ENCODE data around the gene GRSF1. TPM values are rescaled to one million over a fixed set of nuclear protein-coding genes. Genes with fewer than 3 reads are reported as not detected.

The GRSF1 gene
- total and polyA plus RNA-seq, 2 of the 13 experiments (the other 11 are each of a cell fraction or from before 2014, with no cell fraction given) = 66.5 to 103 TPM

- WGBS (ENCODE audit: low lambda C conversion rate) = 96% methylated on average over 1 of the region's 1 CpG
- H3K27ac ChIP-seq (ENCODE audit: extremely low read length, insufficient read depth, low read length) = no peak overlapping the region
- H3K27me3 ChIP-seq (ENCODE audit: control insufficient read depth in 1 of 2, insufficient read depth in 2 of 2, low read length in 2 of 2) = no peaks in the 10 kb centered on the region
- H3K9me3 ChIP-seq (ENCODE audit: low read length) = no peaks in the 10 kb centered on the region
- no peak overlapping the region for H3K9ac ChIP-seq (ENCODE audit: insufficient read depth, low read depth, low read length)
- H4K20me1 ChIP-seq (ENCODE audit: insufficient read depth, low read length) = peaks cover 24% of the 10 kb centered on the region
- POLR2A ChIA-PET = no interaction called here
- CTCF ChIA-PET (ENCODE audit: low intra/inter-chr PET ratio, low total read pairs) = no interaction called here
- H2AFZ ChIP-seq (ENCODE audit: low read length) = no peak overlapping the region
- no TSS peak for BruUV-seq (replicated peaks)
- intact Hi-C loops (cut with micrococcal nuclease; ENCODE audit: unreplicated experiment) (no loop called here), in situ Hi-C loops (cut with HindIII; ENCODE audit: extremely low pct_ligation_motif_present, low pct_unique_long_range_greater_than_20kb) (no loop called here)
- H3K4me1 ChIP-seq (ENCODE audit: insufficient read depth, low read length) = peaks cover 18% of the 10 kb centered on the region
- no peak for ATAC-seq
- peaks cover 9 to 50% of the 10 kb centered on the region in 2 experiments for H3K36me3 ChIP-seq (replicated peaks in 1 of 2; ENCODE audit: control insufficient read depth in 1 of 2, insufficient read depth in 2 of 2, low read length in 2 of 2)
- no peak for DNase-seq (ENCODE audit: low spot score)
- H3K4me2 ChIP-seq (ENCODE audit: low read depth, low read length) = no peak overlapping the region
- H3K4me3 ChIP-seq (replicated peaks in 1 of 3; ENCODE audit: insufficient read depth in 1 of 3, low read depth in 2 of 3, low read length in 3 of 3) = no peak overlapping the region
- TF ChIP-seq ESRRA (CRISPR knock-in tag; IDR thresholded peaks at IDR 0.05; ENCODE audit: low read depth) = no peak
- TF ChIP-seq ZNF430 (CRISPR knock-in tag; IDR thresholded peaks at IDR 0.05) = no peak
- TF ChIP-seq GPN1 (CRISPR knock-in tag; IDR thresholded peaks at IDR 0.05; ENCODE audit: borderline replicate concordance) = no peak
- no peak for TF ChIP-seq ZNF839 (CRISPR knock-in tag; IDR thresholded peaks at IDR 0.05; ENCODE audit: borderline replicate concordance)
- TF ChIP-seq SMAD9 (CRISPR knock-in tag; IDR thresholded peaks at IDR 0.05) = no peak
- no peak for TF ChIP-seq ZNF766 (CRISPR knock-in tag; IDR thresholded peaks at IDR 0.05; ENCODE audit: borderline replicate concordance)
- peaks cover 34% of the 10 kb centered on the region for H3K79me2 ChIP-seq (ENCODE audit: insufficient read depth, low read length)
- no peak for FAIRE-seq
Measured at GRCh38 chr4:70833675-70834074, 6.0 kb downstream of the GRSF1 start.

DNA sequence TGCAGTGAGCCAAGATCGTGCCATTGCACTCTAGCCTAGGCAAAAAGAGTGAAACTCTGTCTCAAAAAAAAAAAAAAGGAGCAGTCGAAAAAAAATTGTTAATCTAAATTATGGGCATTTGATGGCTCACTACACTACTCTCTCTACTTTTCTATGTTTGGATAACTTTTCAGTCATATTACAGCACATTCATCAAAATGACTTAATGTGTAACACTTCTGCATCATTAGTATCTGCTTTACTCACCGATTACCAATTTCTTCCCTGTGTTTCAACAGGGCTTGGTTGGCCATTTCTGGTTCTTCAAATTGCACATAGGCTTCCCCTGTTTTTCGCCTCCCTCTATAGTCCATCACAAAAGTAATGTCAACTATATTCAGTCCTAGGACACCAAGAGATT lies 8.4 kb downstream of the GRSF1 start:
- H3K27ac ChIP-seq (ENCODE audit: extremely low read length, insufficient read depth, low read length) = no peak overlapping the region
- no peak for ATAC-seq
- no TSS peak for BruUV-seq (replicated peaks)
- no peak overlapping the region for H3K4me2 ChIP-seq (ENCODE audit: low read depth, low read length)
- H3K4me1 ChIP-seq (ENCODE audit: insufficient read depth, low read length) = peaks cover 3% of the 10 kb centered on the region
- ChIA-PET CTCF (ENCODE audit: low intra/inter-chr PET ratio, low total read pairs) (no interaction called here), POLR2A (no interaction called here)
- no peak for FAIRE-seq
- 96% methylated on average over 4 of the region's 4 CpGs for WGBS (ENCODE audit: low lambda C conversion rate)
- peaks cover 12% of the 10 kb centered on the region for H3K79me2 ChIP-seq (ENCODE audit: insufficient read depth, low read length)
- peaks cover 10 to 66% of the 10 kb centered on the region in 2 experiments for H3K36me3 ChIP-seq (replicated peaks in 1 of 2; ENCODE audit: control insufficient read depth in 1 of 2, insufficient read depth in 2 of 2, low read length in 2 of 2)
- intact Hi-C loops (cut with micrococcal nuclease; ENCODE audit: unreplicated experiment) (no loop called here), in situ Hi-C loops (cut with HindIII; ENCODE audit: extremely low pct_ligation_motif_present, low pct_unique_long_range_greater_than_20kb) (no loop called here)
- DNase-seq (ENCODE audit: low spot score) = no peak
- H3K9ac ChIP-seq (ENCODE audit: insufficient read depth, low read depth, low read length) = no peak overlapping the region
- no peaks in the 10 kb centered on the region for H3K27me3 ChIP-seq (ENCODE audit: control insufficient read depth in 1 of 2, insufficient read depth in 2 of 2, low read length in 2 of 2)
- no peaks in the 10 kb centered on the region for H3K9me3 ChIP-seq (ENCODE audit: low read length)
- H4K20me1 ChIP-seq (ENCODE audit: insufficient read depth, low read length) = peaks cover 6% of the 10 kb centered on the region
- no peak overlapping the region for H2AFZ ChIP-seq (ENCODE audit: low read length)
- no peak overlapping the region for H3K4me3 ChIP-seq (replicated peaks in 1 of 3; ENCODE audit: insufficient read depth in 1 of 3, low read depth in 2 of 3, low read length in 3 of 3)
- TF ChIP-seq ZEB1 (IDR thresholded peaks at IDR 0.05; ENCODE audit: insufficient replicate concordance, low read depth) (no peak), ELF1 (CRISPR knock-in tag; IDR thresholded peaks at IDR 0.05) (no peak), LBX2 (CRISPR knock-in tag; IDR thresholded peaks at IDR 0.05; ENCODE audit: borderline replicate concordance) (no peak)
- TF ChIP-seq, protein P1, sequence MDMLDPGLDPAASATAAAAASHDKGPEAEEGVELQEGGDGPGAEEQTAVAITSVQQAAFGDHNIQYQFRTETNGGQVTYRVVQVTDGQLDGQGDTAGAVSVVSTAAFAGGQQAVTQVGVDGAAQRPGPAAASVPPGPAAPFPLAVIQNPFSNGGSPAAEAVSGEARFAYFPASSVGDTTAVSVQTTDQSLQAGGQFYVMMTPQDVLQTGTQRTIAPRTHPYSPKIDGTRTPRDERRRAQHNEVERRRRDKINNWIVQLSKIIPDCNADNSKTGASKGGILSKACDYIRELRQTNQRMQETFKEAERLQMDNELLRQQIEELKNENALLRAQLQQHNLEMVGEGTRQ (IDR thresholded peaks at IDR 0.05; ENCODE audit: low read depth, low read length) = no peak
- TF ChIP-seq, protein P1 (CRISPR knock-in tag; IDR thresholded peaks at IDR 0.05; ENCODE audit: borderline replicate concordance) = no peak
- TF ChIP-seq, protein P2, sequence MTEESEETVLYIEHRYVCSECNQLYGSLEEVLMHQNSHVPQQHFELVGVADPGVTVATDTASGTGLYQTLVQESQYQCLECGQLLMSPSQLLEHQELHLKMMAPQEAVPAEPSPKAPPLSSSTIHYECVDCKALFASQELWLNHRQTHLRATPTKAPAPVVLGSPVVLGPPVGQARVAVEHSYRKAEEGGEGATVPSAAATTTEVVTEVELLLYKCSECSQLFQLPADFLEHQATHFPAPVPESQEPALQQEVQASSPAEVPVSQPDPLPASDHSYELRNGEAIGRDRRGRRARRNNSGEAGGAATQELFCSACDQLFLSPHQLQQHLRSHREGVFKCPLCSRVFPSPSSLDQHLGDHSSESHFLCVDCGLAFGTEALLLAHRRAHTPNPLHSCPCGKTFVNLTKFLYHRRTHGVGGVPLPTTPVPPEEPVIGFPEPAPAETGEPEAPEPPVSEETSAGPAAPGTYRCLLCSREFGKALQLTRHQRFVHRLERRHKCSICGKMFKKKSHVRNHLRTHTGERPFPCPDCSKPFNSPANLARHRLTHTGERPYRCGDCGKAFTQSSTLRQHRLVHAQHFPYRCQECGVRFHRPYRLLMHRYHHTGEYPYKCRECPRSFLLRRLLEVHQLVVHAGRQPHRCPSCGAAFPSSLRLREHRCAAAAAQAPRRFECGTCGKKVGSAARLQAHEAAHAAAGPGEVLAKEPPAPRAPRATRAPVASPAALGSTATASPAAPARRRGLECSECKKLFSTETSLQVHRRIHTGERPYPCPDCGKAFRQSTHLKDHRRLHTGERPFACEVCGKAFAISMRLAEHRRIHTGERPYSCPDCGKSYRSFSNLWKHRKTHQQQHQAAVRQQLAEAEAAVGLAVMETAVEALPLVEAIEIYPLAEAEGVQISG (CRISPR knock-in tag; IDR thresholded peaks at IDR 0.05) = no peak
- TF ChIP-seq, protein P3, sequence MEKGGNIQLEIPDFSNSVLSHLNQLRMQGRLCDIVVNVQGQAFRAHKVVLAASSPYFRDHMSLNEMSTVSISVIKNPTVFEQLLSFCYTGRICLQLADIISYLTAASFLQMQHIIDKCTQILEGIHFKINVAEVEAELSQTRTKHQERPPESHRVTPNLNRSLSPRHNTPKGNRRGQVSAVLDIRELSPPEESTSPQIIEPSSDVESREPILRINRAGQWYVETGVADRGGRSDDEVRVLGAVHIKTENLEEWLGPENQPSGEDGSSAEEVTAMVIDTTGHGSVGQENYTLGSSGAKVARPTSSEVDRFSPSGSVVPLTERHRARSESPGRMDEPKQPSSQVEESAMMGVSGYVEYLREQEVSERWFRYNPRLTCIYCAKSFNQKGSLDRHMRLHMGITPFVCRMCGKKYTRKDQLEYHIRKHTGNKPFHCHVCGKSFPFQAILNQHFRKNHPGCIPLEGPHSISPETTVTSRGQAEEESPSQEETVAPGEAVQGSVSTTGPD (CRISPR knock-in tag; IDR thresholded peaks at IDR 0.05) = no peak
